ENCODE data around the gene HOXB2. TPM values are rescaled to one million over a fixed set of nuclear protein-coding genes. Genes with fewer than 3 reads are reported as not detected.

The HOXB2 gene
- total RNA-seq, 1 experiment from 2014 or later, result 0.31 TPM

- Histone ChIP-seq H3K4me2 (no peak overlapping the region), H3K4me3 (no peak overlapping the region), H3K36me3 (ENCODE audit: low read depth) (no peaks in the 10 kb centered on the region), H3K9me2 (ENCODE audit: insufficient read depth) (no peaks in the 10 kb centered on the region), H2AFZ (no peak overlapping the region), H3K79me2 (ENCODE audit: low read depth) (no peaks in the 10 kb centered on the region), H3K27ac (no peak overlapping the region), H3K9me3 (ENCODE audit: insufficient read depth, low read depth) (no peaks in the 10 kb centered on the region), H3K27me3 (ENCODE audit: insufficient read depth, low read depth) (no peaks in the 10 kb centered on the region), H4K20me1 (ENCODE audit: insufficient read depth) (no peaks in the 10 kb centered on the region), H3F3A (ENCODE audit: insufficient read depth, low read depth) (no peaks in the 10 kb centered on the region), H3K4me1 (replicated peaks; ENCODE audit: insufficient read depth) (0 out of 2 replicates have a peak, but pooled peaks cover 6% of the 10 kb centered on the region)
- CTCF ChIA-PET, result no interaction called here
- DNase-seq, result no peak
- intact Hi-C loops (cut with micrococcal nuclease; ENCODE audit: unreplicated experiment), result no loop called here
- no peak for TF ChIP-seq EZH2 (IDR thresholded peaks at IDR 0.05; ENCODE audit: low read depth)
- TF ChIP-seq CTCF (conservative IDR thresholded peaks at IDR 0.05), result no peak
- POLR2A ChIA-PET (ENCODE audit: unreplicated experiment), result interaction anchor here (0.6 kb wide), 1 partner anchor 53 kb away, joined by 3 read pairs; no protein-coding TSS in a partner anchor
- BruUV-seq (replicated peaks), result no TSS peak
Measured at GRCh38 chr17:48566717-48567116, 21.8 kb upstream of the HOXB2 start.

DNA sequence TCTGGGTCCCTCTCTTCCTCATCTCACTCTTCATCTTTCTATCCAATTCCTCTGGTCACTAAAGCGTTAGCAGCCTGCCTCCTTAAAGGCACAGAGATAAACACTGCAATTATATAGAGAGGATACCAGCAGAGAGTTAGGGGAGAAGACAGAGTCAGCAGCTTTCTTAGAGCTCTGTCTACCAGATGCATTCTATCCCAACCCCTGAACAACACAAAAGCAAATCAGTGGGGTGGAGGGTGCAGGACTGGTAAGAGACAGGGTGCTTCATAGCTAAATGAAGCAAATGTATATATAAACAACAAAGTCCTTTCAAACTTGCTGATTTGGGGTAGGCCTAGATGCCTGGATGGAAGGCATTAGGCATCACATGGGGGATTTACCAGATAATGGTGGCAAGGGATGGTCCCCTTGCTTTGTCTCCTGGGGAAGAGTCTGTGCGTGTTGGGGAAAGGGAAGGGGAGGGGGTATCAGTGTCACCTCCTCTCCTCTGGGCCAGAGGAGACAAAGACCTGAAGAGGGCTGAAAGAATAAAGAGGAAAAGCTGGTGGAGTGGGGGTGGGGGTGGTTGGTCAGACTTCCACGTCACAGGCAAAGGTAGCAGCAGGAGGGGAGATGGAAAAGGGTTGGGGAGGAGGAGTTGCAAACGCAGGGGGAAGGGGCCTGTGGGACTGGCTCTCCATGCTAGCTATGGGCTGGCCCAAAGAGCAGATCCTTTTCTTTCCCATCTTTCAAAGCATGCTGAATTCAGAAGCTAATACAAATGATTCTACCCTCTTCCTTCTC is 21.2 kb upstream of the HOXB2 start:
- Histone ChIP-seq H2AFZ (no peak overlapping the region), H3K4me2 (no peak overlapping the region), H3F3A (ENCODE audit: insufficient read depth, low read depth) (no peaks in the 10 kb centered on the region), H3K27ac (no peak overlapping the region), H3K4me1 (replicated peaks; ENCODE audit: insufficient read depth) (0 out of 2 replicates have a peak, but pooled peaks cover 6% of the 10 kb centered on the region), H3K27me3 (ENCODE audit: insufficient read depth, low read depth) (no peaks in the 10 kb centered on the region), H3K9me2 (ENCODE audit: insufficient read depth) (no peaks in the 10 kb centered on the region), H3K9me3 (ENCODE audit: insufficient read depth, low read depth) (no peaks in the 10 kb centered on the region), H3K79me2 (ENCODE audit: low read depth) (no peaks in the 10 kb centered on the region), H3K36me3 (ENCODE audit: low read depth) (no peaks in the 10 kb centered on the region), H3K4me3 (no peak overlapping the region), H4K20me1 (ENCODE audit: insufficient read depth) (no peaks in the 10 kb centered on the region)
- intact Hi-C loops (cut with micrococcal nuclease; ENCODE audit: unreplicated experiment), result no loop called here
- ChIA-PET POLR2A (ENCODE audit: unreplicated experiment) (interaction anchor here (0.6 kb wide), 1 partner anchor 52 kb away, joined by 3 read pairs; no protein-coding TSS in a partner anchor), CTCF (no interaction called here)
- no TSS peak for BruUV-seq (replicated peaks)
- TF ChIP-seq EZH2 (IDR thresholded peaks at IDR 0.05; ENCODE audit: low read depth) (no peak), CTCF (conservative IDR thresholded peaks at IDR 0.05) (no peak)
- DNase-seq, result no peak

DNA sequence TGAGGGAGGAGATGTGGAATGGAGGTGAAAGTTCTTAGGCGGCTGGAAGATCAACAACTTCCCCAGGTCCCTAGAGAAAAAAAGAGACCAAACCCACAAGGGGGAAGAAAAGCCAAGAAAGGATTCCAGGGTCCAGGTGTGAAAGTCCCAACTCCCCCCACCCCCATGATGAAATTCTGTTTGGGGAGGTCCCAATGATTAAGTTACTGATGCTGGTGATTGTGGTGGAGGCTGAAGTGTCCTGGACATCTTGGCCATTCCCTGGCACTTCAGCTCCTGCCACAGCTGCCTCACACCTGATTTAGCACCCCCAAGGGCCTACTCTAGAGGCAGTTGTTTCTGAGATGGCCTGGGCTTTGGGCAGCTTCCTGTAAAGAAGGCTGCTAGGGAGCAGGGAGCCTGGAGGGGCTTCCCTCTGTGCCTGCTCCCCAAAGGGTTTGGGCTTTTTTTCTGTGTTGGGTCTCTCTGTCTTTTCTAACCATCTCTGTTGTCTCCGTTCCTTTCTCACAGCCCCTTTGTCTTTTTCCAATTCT is 20.2 kb upstream of the HOXB2 start:
- no peak overlapping the region for H3K4me3 ChIP-seq
- no peaks in the 10 kb centered on the region for H3F3A ChIP-seq (ENCODE audit: insufficient read depth, low read depth)
- H3K4me1 ChIP-seq (replicated peaks; ENCODE audit: insufficient read depth), result 0 out of 2 replicates have a peak, but pooled peaks cover 6% of the 10 kb centered on the region
- POLR2A ChIA-PET (ENCODE audit: unreplicated experiment), result no interaction called here
- DNase-seq, result no peak
- BruUV-seq (replicated peaks), result no TSS peak
- no peak for TF ChIP-seq CTCF (conservative IDR thresholded peaks at IDR 0.05)
- TF ChIP-seq EZH2 (IDR thresholded peaks at IDR 0.05; ENCODE audit: low read depth), result no peak
- no peak overlapping the region for H3K4me2 ChIP-seq
- intact Hi-C loops (cut with micrococcal nuclease; ENCODE audit: unreplicated experiment), result no loop called here
- no peaks in the 10 kb centered on the region for H4K20me1 ChIP-seq (ENCODE audit: insufficient read depth)
- no peak overlapping the region for H2AFZ ChIP-seq
- no peaks in the 10 kb centered on the region for H3K9me2 ChIP-seq (ENCODE audit: insufficient read depth)
- H3K36me3 ChIP-seq (ENCODE audit: low read depth), result no peaks in the 10 kb centered on the region
- H3K27me3 ChIP-seq (ENCODE audit: insufficient read depth, low read depth), result no peaks in the 10 kb centered on the region
- H3K79me2 ChIP-seq (ENCODE audit: low read depth), result no peaks in the 10 kb centered on the region
- CTCF ChIA-PET, result no interaction called here
- H3K9me3 ChIP-seq (ENCODE audit: insufficient read depth, low read depth), result no peaks in the 10 kb centered on the region
- no peak overlapping the region for H3K27ac ChIP-seq
